Lung (tissue), 12 donors: ENCODE data around the gene TMEM141. TPM values are rescaled to one million over a fixed set of nuclear protein-coding genes. Genes with fewer than 3 reads are reported as not detected.

Experiments
- ATAC-seq: fragments of 200-7000 bp; cut with Tn5 transposase; one replicate; pipeline ENCODE4 v1.9.1; 2020; ENCODE audit warnings: moderate number of reproducible peaks; ENCODE audit not compliant: insufficient read depth, low FRiP score
- DNase-seq, 3 donors: peaks; one replicate each; pipeline ENCODE4 v3.0.0-alpha.2; 2013 to 2017
- H3K27ac ChIP-seq, 2 donors: one replicate each; pipeline ENCODE4 v1.5.1; 2013; ENCODE audit warnings: mild to moderate bottlenecking in 2 of 2, moderate library complexity in 2 of 2, control low read depth in 1 of 2, inconsistent platforms in 1 of 2, low read depth in 1 of 2, low read length in 1 of 2
- H3K27me3 ChIP-seq, 3 donors: one replicate each; pipeline ENCODE4 v1.5.1; 2013; ENCODE audit warnings: low read length in 2 of 3; ENCODE audit not compliant: control insufficient read depth in 3 of 3, insufficient read depth in 3 of 3
- H3K36me3 ChIP-seq, 4 donors: one replicate each; pipeline ENCODE4 v1.5.1; 2013; ENCODE audit warnings: low read length in 4 of 4, mild to moderate bottlenecking in 1 of 4, moderate library complexity in 1 of 4; ENCODE audit not compliant: control insufficient read depth in 4 of 4, insufficient read depth in 4 of 4
- H3K4me1 ChIP-seq, 5 donors: one replicate each; pipeline ENCODE4 v1.5.1; 2013; ENCODE audit warnings: low read length in 5 of 5, mild to moderate bottlenecking in 2 of 5, moderate library complexity in 1 of 5; ENCODE audit not compliant: control insufficient read depth in 5 of 5, insufficient read depth in 5 of 5
- H3K4me3 ChIP-seq: one replicate; pipeline ENCODE4 v1.5.1; 2013; ENCODE audit warnings: mild to moderate bottlenecking, control low read depth, moderate library complexity
- H3K9ac ChIP-seq, 2 donors: one replicate each; pipeline ENCODE4 v1.5.1; 2013; ENCODE audit warnings: low read length in 2 of 2, control low read depth in 1 of 2; ENCODE audit not compliant: insufficient read depth in 1 of 2
- H3K9me3 ChIP-seq, 4 donors: one replicate each; pipeline ENCODE4 v1.5.1; 2013; ENCODE audit warnings: low read length in 3 of 4, mild to moderate bottlenecking in 1 of 4, moderate library complexity in 1 of 4; ENCODE audit not compliant: control insufficient read depth in 4 of 4, insufficient read depth in 3 of 4
- CTCF ChIP-seq: IDR thresholded peaks from 2 replicates; pipeline ENCODE4 v1.5.1; 2012; ENCODE audit warnings: mild to moderate bottlenecking; ENCODE audit errors: control extremely low read depth, extremely low read depth
- WGBS, 2 donors: extraction: QIAGEN DNeasy Blood & Tissue Kit; methylation state at CpG; one replicate each; pipeline ENCODE4 v1.1.7; 2013; 5-methylcytosine and 5-hydroxymethylcytosine counted together
- polyA plus RNA-seq, 2 donors: library from polyadenylated mRNA; stranded (reverse); fragments of 200-250 nt; gene quantifications; one replicate each; pipeline ENCODE4 v1.2.1, GENCODE V29; 2013
- total RNA-seq, 2 donors: library from RNA; depleted of rRNA in 1 of 2; stranded (reverse); fragments of >200 nt in 1 of 2; gene quantifications; one replicate each; pipeline ENCODE4 v1.2.1, GENCODE V29; 2014 to 2021
- donor health status: control.
- donor health status: control.
- donor health status: Bipolar disorder and iron deficiency.
- donor health status: healthy.
- donor health status: DM: yes; HTN: yes; CAD: no.

The TMEM141 gene
- total and polyA plus RNA-seq, 4 donors = 56.5 to 177 (median 113) TPM

GRCh38 chr9:136743639-136744211 is 47.4 kb upstream of the TMEM141 start:
- ATAC-seq (no peak), DNase-seq (no peak)
- WGBS, 2 donors = 90 to 93% methylated on average over 16 of the region's 16 CpGs
- Histone ChIP-seq H3K9ac (no peak overlapping the region), H3K27ac (no peak overlapping the region), H3K4me3 (no peak overlapping the region), H3K27me3 (peaks cover 0 to 7% (median 4%) of the 10 kb centered on the region in 3 donors), H3K4me1 (peaks cover 0 to 15% (median 10%) of the 10 kb centered on the region in 5 donors), H3K9me3 (no peaks in the 10 kb centered on the region), H3K36me3 (no peaks in the 10 kb centered on the region)
- TF ChIP-seq CTCF = no peak

GRCh38 chr9:136744773-136745172 is 46.4 kb upstream of the TMEM141 start:
- WGBS, 2 donors = 86 to 95% methylated on average over 15 to 18 of the region's 18 CpGs

GRCh38 chr9:136745389-136746154 is 45.6 kb upstream of the TMEM141 start:
- peaks cover 0 to 15% (median 10%) of the 10 kb centered on the region in 5 donors for H3K4me1 ChIP-seq
- H3K36me3 ChIP-seq = no peaks in the 10 kb centered on the region
- DNase-seq (no peak), ATAC-seq (no peak)
- peak overlapping the region in 1 of 2 donors; percentile 34 for H3K27ac ChIP-seq
- no peak overlapping the region for H3K9ac ChIP-seq
- H3K4me3 ChIP-seq = no peak overlapping the region
- H3K9me3 ChIP-seq = no peaks in the 10 kb centered on the region
- peaks cover 0 to 4% (median 2%) of the 10 kb centered on the region in 3 donors for H3K27me3 ChIP-seq
- 72 to 89% methylated on average over 23 of the region's 23 CpGs for WGBS, 2 donors
- TF ChIP-seq CTCF = no peak

More at GRCh38 chr9:136744773-136745172, 46.4 kb upstream of the TMEM141 start:
- no peak for DNase-seq
- Histone ChIP-seq H3K36me3 (no peaks in the 10 kb centered on the region), H3K9ac (no peak overlapping the region), H3K9me3 (no peaks in the 10 kb centered on the region), H3K4me3 (no peak overlapping the region), H3K27ac (no peak overlapping the region), H3K4me1 (peaks cover 0 to 15% (median 10%) of the 10 kb centered on the region in 5 donors), H3K27me3 (peaks cover 0 to 7% (median 4%) of the 10 kb centered on the region in 3 donors)
- no peak for TF ChIP-seq CTCF
- ATAC-seq = no peak
